GM23338 (cell line): ENCODE results near the gene CERS5. TPM values are rescaled to one million over a fixed set of nuclear protein-coding genes. Genes with fewer than 3 reads are reported as not detected.

Experiments
- ATAC-seq: fragments of 200-7000 bp; cut with Tn5 transposase; 3 replicates; pipeline ENCODE4 v1.9.1; 2020
- DNase-seq: peaks from one replicate; pipeline ENCODE4 v3.0.0-alpha.2; 2015; ENCODE audit warnings: low spot score
- H2AFZ ChIP-seq: fragments of 200-600 bp; sonication (generic); 2 replicates; pipeline ENCODE4 v1.8.0; 2016; ENCODE audit warnings: antibody characterized with exemption, mild to moderate bottlenecking, moderate library complexity
- H3F3A ChIP-seq: fragments of 200-600 bp; sonication (generic); replicated peaks from 2 replicates; pipeline ENCODE4 v1.8.0; 2017; ENCODE audit warnings: antibody characterized with exemption, mixed run types, low read depth
- H3K27ac ChIP-seq: fragments of 200-600 bp; sonication (generic); 2 replicates; pipeline ENCODE4 v1.6.1; 2016; ENCODE audit warnings: low read depth
- H3K27me3 ChIP-seq: fragments of 200-600 bp; sonication (generic); 2 replicates; pipeline ENCODE4 v1.8.0; 2016; ENCODE audit warnings: mild to moderate bottlenecking, mixed run types, moderate library complexity; ENCODE audit not compliant: insufficient read depth
- H3K36me3 ChIP-seq: fragments of 200-600 bp; sonication (generic); 2 replicates; pipeline ENCODE4 v1.8.0; 2016; ENCODE audit warnings: mild to moderate bottlenecking; ENCODE audit not compliant: insufficient read depth
- H3K4me1 ChIP-seq: fragments of 200-600 bp; sonication (generic); 2 replicates; pipeline ENCODE4 v1.8.0; 2016; ENCODE audit warnings: mild to moderate bottlenecking, moderate library complexity; ENCODE audit not compliant: insufficient read depth
- H3K4me2 ChIP-seq: fragments of 200-600 bp; sonication (generic); 2 replicates; pipeline ENCODE4 v1.7.1; 2017; ENCODE audit warnings: mixed run types
- H3K4me3 ChIP-seq: fragments of 200-600 bp; sonication (generic); 2 replicates; pipeline ENCODE4 v1.6.1; 2016; ENCODE audit warnings: mixed run types
- H3K79me2 ChIP-seq: fragments of 200-600 bp; sonication (generic); replicated peaks from 2 replicates; pipeline ENCODE4 v1.8.0; 2017; ENCODE audit warnings: mild to moderate bottlenecking; ENCODE audit not compliant: insufficient read depth
- H3K9me2 ChIP-seq: fragments of 200-600 bp; sonication (generic); 2 replicates; pipeline ENCODE4 v1.8.0; 2017; ENCODE audit not compliant: insufficient read depth
- H4K20me1 ChIP-seq: fragments of 200-600 bp; sonication (generic); replicated peaks from 2 replicates; pipeline ENCODE4 v1.8.0; 2017; ENCODE audit warnings: mild to moderate bottlenecking; ENCODE audit not compliant: insufficient read depth
- H3K27ac Mint-ChIP-seq: 2 replicates; pipeline ENCODE4 v1.8.0; 2020; ENCODE audit warnings: inconsistent platforms, mild to moderate bottlenecking, moderate library complexity, mixed read lengths
- H3K27me3 Mint-ChIP-seq: 3 replicates; pipeline ENCODE4 v1.8.0; 2022; ENCODE audit warnings: low read depth, mild to moderate bottlenecking, moderate library complexity, mixed read lengths, inconsistent platforms; ENCODE audit not compliant: insufficient read depth, poor library complexity
- H3K36me3 Mint-ChIP-seq: 3 replicates; pipeline ENCODE4 v1.8.0; 2021; ENCODE audit warnings: low read depth, mild to moderate bottlenecking, inconsistent platforms, moderate library complexity, mixed read lengths
- H3K4me1 Mint-ChIP-seq: 3 replicates; pipeline ENCODE4 v1.8.0; 2020; ENCODE audit warnings: mild to moderate bottlenecking, inconsistent platforms, mixed read lengths
- H3K4me3 Mint-ChIP-seq: 3 replicates; pipeline ENCODE4 v1.8.0; 2021; ENCODE audit warnings: moderate library complexity, mild to moderate bottlenecking, inconsistent platforms, mixed read lengths
- H3K9me3 Mint-ChIP-seq: 3 replicates; pipeline ENCODE4 v1.8.0; 2020; ENCODE audit warnings: moderate library complexity, mild to moderate bottlenecking, inconsistent platforms, mixed read lengths
- EZH2 ChIP-seq: fragments of 200-600 bp; sonication (generic); IDR thresholded peaks from one replicate; pipeline ENCODE4 v1.8.0; 2017; ENCODE audit warnings: antibody characterized with exemption, mild to moderate bottlenecking, low read depth; ENCODE audit not compliant: unreplicated experiment
- NANOG ChIP-seq: IDR thresholded peaks from 2 replicates; pipeline ENCODE4 v1.6.1; 2016; ENCODE audit warnings: antibody characterized with exemption, borderline replicate concordance
- REST ChIP-seq: IDR thresholded peaks from one replicate; pipeline ENCODE4 v1.6.1; 2018; ENCODE audit warnings: antibody characterized with exemption; ENCODE audit not compliant: unreplicated experiment
- STAT1 ChIP-seq: IDR thresholded peaks from one replicate; pipeline ENCODE4 v1.6.1; 2016; ENCODE audit warnings: antibody characterized with exemption; ENCODE audit not compliant: unreplicated experiment
- polyA plus RNA-seq: library from polyadenylated mRNA; unstranded; fragments of >200 nt; fragmentation: Nextera tagmentation; extraction: Ambion mirVana; gene quantifications from 2 replicates; pipeline ENCODE4 v1.2.1, GENCODE V29; 2016
- total RNA-seq: library from RNA; depleted of rRNA; stranded (reverse); fragments of >200 nt; shearing (Covaris generic); gene quantifications from 2 replicates; pipeline ENCODE4 v1.2.3, GENCODE V29; 2014
- TF ChIP-seq, protein P1 (sequence below): fragments of 250-450 bp; sonication (Bioruptor Pico); IDR thresholded peaks from 2 replicates; pipeline ENCODE4 v1.5.0; 2020; ENCODE audit warnings: mild to moderate bottlenecking, moderate library complexity
- TF ChIP-seq, protein P2 (sequence below): IDR thresholded peaks from 2 replicates; pipeline ENCODE4 v1.6.1; 2016; ENCODE audit warnings: antibody characterized with exemption

Gene CERS5
- total and polyA plus RNA-seq, 2 experiments from 2014 or later, result 42.7 to 56.5 TPM

- TF ChIP-seq EZH2 (no peak), REST (no peak), NANOG (no peak), STAT1 (no peak)
- TF ChIP-seq, protein P1, sequence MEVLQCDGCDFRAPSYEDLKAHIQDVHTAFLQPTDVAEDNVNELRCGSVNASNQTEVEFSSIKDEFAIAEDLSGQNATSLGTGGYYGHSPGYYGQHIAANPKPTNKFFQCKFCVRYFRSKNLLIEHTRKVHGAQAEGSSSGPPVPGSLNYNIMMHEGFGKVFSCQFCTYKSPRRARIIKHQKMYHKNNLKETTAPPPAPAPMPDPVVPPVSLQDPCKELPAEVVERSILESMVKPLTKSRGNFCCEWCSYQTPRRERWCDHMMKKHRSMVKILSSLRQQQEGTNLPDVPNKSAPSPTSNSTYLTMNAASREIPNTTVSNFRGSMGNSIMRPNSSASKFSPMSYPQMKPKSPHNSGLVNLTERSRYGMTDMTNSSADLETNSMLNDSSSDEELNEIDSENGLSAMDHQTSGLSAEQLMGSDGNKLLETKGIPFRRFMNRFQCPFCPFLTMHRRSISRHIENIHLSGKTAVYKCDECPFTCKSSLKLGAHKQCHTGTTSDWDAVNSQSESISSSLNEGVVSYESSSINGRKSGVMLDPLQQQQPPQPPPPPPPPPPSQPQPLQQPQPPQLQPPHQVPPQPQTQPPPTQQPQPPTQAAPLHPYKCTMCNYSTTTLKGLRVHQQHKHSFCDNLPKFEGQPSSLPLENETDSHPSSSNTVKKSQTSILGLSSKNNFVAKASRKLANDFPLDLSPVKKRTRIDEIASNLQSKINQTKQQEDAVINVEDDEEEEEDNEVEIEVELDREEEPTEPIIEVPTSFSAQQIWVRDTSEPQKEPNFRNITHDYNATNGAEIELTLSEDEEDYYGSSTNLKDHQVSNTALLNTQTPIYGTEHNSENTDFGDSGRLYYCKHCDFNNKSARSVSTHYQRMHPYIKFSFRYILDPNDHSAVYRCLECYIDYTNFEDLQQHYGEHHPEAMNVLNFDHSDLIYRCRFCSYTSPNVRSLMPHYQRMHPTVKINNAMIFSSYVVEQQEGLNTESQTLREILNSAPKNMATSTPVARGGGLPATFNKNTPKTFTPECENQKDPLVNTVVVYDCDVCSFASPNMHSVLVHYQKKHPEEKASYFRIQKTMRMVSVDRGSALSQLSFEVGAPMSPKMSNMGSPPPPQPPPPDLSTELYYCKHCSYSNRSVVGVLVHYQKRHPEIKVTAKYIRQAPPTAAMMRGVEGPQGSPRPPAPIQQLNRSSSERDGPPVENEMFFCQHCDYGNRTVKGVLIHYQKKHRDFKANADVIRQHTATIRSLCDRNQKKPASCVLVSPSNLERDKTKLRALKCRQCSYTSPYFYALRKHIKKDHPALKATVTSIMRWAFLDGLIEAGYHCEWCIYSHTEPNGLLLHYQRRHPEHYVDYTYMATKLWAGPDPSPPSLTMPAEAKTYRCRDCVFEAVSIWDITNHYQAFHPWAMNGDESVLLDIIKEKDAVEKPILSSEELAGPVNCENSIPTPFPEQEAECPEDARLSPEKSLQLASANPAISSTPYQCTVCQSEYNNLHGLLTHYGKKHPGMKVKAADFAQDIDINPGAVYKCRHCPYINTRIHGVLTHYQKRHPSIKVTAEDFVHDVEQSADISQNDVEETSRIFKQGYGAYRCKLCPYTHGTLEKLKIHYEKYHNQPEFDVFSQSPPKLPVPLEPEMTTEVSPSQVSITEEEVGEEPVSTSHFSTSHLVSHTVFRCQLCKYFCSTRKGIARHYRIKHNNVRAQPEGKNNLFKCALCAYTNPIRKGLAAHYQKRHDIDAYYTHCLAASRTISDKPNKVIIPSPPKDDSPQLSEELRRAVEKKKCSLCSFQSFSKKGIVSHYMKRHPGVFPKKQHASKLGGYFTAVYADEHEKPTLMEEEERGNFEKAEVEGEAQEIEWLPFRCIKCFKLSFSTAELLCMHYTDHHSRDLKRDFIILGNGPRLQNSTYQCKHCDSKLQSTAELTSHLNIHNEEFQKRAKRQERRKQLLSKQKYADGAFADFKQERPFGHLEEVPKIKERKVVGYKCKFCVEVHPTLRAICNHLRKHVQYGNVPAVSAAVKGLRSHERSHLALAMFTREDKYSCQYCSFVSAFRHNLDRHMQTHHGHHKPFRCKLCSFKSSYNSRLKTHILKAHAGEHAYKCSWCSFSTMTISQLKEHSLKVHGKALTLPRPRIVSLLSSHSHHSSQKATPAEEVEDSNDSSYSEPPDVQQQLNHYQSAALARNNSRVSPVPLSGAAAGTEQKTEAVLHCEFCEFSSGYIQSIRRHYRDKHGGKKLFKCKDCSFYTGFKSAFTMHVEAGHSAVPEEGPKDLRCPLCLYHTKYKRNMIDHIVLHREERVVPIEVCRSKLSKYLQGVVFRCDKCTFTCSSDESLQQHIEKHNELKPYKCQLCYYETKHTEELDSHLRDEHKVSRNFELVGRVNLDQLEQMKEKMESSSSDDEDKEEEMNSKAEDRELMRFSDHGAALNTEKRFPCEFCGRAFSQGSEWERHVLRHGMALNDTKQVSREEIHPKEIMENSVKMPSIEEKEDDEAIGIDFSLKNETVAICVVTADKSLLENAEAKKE, result no peak
- TF ChIP-seq, protein P2, sequence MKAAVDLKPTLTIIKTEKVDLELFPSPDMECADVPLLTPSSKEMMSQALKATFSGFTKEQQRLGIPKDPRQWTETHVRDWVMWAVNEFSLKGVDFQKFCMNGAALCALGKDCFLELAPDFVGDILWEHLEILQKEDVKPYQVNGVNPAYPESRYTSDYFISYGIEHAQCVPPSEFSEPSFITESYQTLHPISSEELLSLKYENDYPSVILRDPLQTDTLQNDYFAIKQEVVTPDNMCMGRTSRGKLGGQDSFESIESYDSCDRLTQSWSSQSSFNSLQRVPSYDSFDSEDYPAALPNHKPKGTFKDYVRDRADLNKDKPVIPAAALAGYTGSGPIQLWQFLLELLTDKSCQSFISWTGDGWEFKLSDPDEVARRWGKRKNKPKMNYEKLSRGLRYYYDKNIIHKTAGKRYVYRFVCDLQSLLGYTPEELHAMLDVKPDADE, result no peak
- peaks cover 30% of the 10 kb centered on the region for H3K36me3 Mint-ChIP-seq
- Histone ChIP-seq H4K20me1 (peaks cover 12% of the 10 kb centered on the region), H3K79me2 (peaks cover 21% of the 10 kb centered on the region), H3K4me2 (no peak overlapping the region), H3K36me3 (peaks cover 23% of the 10 kb centered on the region; the same call in 1 of the 2 replicates), H2AFZ (no peak overlapping the region), H3K27me3 (no peaks in the 10 kb centered on the region), H3K4me3 (no peak overlapping the region), H3K4me1 (no peaks in the 10 kb centered on the region), H3K9me2 (no peaks in the 10 kb centered on the region), H3F3A (no peaks in the 10 kb centered on the region), H3K27ac (no peak overlapping the region)
- no peak overlapping the region for H3K4me3 Mint-ChIP-seq
- no peaks in the 10 kb centered on the region for H3K9me3 Mint-ChIP-seq
- no peak for ATAC-seq
- H3K4me1 Mint-ChIP-seq, result no peaks in the 10 kb centered on the region
- peaks cover 1% of the 10 kb centered on the region for H3K27me3 Mint-ChIP-seq
- no peak for DNase-seq
- H3K27ac Mint-ChIP-seq, result no peak overlapping the region
Observed at GRCh38 chr12:50142993-50143392, 24.2 kb downstream of the CERS5 start.
